ENCODE measurements around the gene VRTN.

The VRTN gene

GRCh38 chr14:74407021-74407800, 58.9 kb downstream of the VRTN start:
- Histone ChIP-seq H3K4me3 (ENCODE audit: insufficient read depth, low read depth, low read length) (no peak overlapping the region), H3K27ac (ENCODE audit: insufficient read depth, low read depth, low read length, poor library complexity, severe bottlenecking) (no peak overlapping the region), H3K9me3 (ENCODE audit: control insufficient read depth, low read length) (no peaks in the 10 kb centered on the region), H3K4me1 (ENCODE audit: control insufficient read depth, insufficient read depth, low read length) (peaks cover 11% of the 10 kb centered on the region), H3K27me3 (ENCODE audit: control insufficient read depth, insufficient read depth, low read length, poor library complexity, severe bottlenecking) (no peaks in the 10 kb centered on the region), H3K36me3 (ENCODE audit: control insufficient read depth, insufficient read depth, low read length) (no peaks in the 10 kb centered on the region)
- 95 to 96% methylated on average over 17 of the region's 17 CpGs for whole genome bisulfite sequencing, 2 experiments

- Histone ChIP-seq H3K27me3 (ENCODE audit: control insufficient read depth, insufficient read depth, low read length, poor library complexity, severe bottlenecking) (no peaks in the 10 kb centered on the region), H3K36me3 (ENCODE audit: control insufficient read depth, insufficient read depth, low read length) (no peaks in the 10 kb centered on the region), H3K4me1 (ENCODE audit: control insufficient read depth, insufficient read depth, low read length) (peaks cover 5% of the 10 kb centered on the region), H3K4me3 (ENCODE audit: insufficient read depth, low read depth, low read length) (no peak overlapping the region), H3K27ac (ENCODE audit: insufficient read depth, low read depth, low read length, poor library complexity, severe bottlenecking) (no peak overlapping the region), H3K9me3 (ENCODE audit: control insufficient read depth, low read length) (no peaks in the 10 kb centered on the region)
- 93 to 95% methylated on average over 5 of the region's 5 CpGs for WGBS, 2 experiments
Measured at GRCh38 chr14:74407801-74408154, 59.5 kb downstream of the VRTN start.

- no peaks in the 10 kb centered on the region for H3K27me3 ChIP-seq (ENCODE audit: control insufficient read depth, insufficient read depth, low read length, poor library complexity, severe bottlenecking)
- no peak overlapping the region for H3K4me3 ChIP-seq (ENCODE audit: insufficient read depth, low read depth, low read length)
- no peak overlapping the region for H3K27ac ChIP-seq (ENCODE audit: insufficient read depth, low read depth, low read length, poor library complexity, severe bottlenecking)
- no peaks in the 10 kb centered on the region for H3K9me3 ChIP-seq (ENCODE audit: control insufficient read depth, low read length)
- WGBS, 2 experiments, result 98% methylated on average over 2 of the region's 3 CpGs
- peaks cover 9% of the 10 kb centered on the region for H3K4me1 ChIP-seq (ENCODE audit: control insufficient read depth, insufficient read depth, low read length)
- H3K36me3 ChIP-seq (ENCODE audit: control insufficient read depth, insufficient read depth, low read length), result no peaks in the 10 kb centered on the region
Measured at GRCh38 chr14:74408870-74409269, 60.6 kb downstream of the VRTN start.

- no peaks in the 10 kb centered on the region for H3K36me3 ChIP-seq (ENCODE audit: control insufficient read depth, insufficient read depth, low read length)
- H3K9me3 ChIP-seq (ENCODE audit: control insufficient read depth, low read length), result no peaks in the 10 kb centered on the region
- H3K27ac ChIP-seq (ENCODE audit: insufficient read depth, low read depth, low read length, poor library complexity, severe bottlenecking), result no peak overlapping the region
- 88 to 90% methylated on average over 6 of the region's 6 CpGs for WGBS, 2 experiments
- peaks cover 14% of the 10 kb centered on the region for H3K4me1 ChIP-seq (ENCODE audit: control insufficient read depth, insufficient read depth, low read length)
- no peaks in the 10 kb centered on the region for H3K27me3 ChIP-seq (ENCODE audit: control insufficient read depth, insufficient read depth, low read length, poor library complexity, severe bottlenecking)
- H3K4me3 ChIP-seq (ENCODE audit: insufficient read depth, low read depth, low read length), result no peak overlapping the region
Measured at GRCh38 chr14:74409441-74409840, 61.2 kb downstream of the VRTN start.

Data from ectodermal cell (in vitro differentiated cells).